Esophagus squamous epithelium (tissue), 5 donors: ENCODE results near the gene DNTTIP2. TPM values are rescaled to one million over a fixed set of nuclear protein-coding genes. Genes with fewer than 3 reads are reported as not detected.
"Not testable (repeated sequence)": the region's sequence is repeated elsewhere in the genome, so short reads cannot be mapped to it uniquely, and the experiment has no call there.

Experiments
- DNase-seq: peaks from one replicate; lab custom pipeline; 2025; lab: John Stamatoyannopoulos, UW
- H3K27ac ChIP-seq, 4 donors: fragments of 200-600 bp; sonication (generic); one replicate each; pipeline ENCODE4 v1.5.1; 2016 to 2019; ENCODE audit warnings: mild to moderate bottlenecking in 1 of 4
- H3K27me3 ChIP-seq, 4 donors: fragments of 200-600 bp; sonication (generic); 1 replicate in 3 of 4; 2 replicates in 1 of 4; pipeline versions ENCODE4 v1.5.1 to v1.6.0; 2017 to 2021; ENCODE audit warnings: antibody characterized with exemption in 1 of 4
- H3K36me3 ChIP-seq, 3 donors: fragments of 200-600 bp; sonication (generic); one replicate each; pipeline ENCODE4 v1.5.1; 2016 to 2019
- H3K4me1 ChIP-seq, 3 donors: fragments of 200-600 bp; sonication (generic); one replicate each; pipeline ENCODE4 v1.5.1; 2017 to 2019
- H3K4me3 ChIP-seq, 4 donors: fragments of 200-600 bp; sonication (generic); 1 replicate in 3 of 4; 2 replicates in 1 of 4; pipeline ENCODE4 v1.5.1; 2016 to 2019; ENCODE audit warnings: mild to moderate bottlenecking in 2 of 4, moderate library complexity in 1 of 4
- H3K9me3 ChIP-seq, 3 donors: fragments of 200-600 bp; sonication (generic); one replicate each; pipeline ENCODE4 v1.5.1; 2016 to 2019
- POLR2A ChIP-seq, 4 donors: fragments of 450-650 bp; IDR thresholded peaks; one replicate each; pipeline ENCODE4 v1.6.1; 2017; ENCODE audit warnings: antibody characterized with exemption in 4 of 4, mild to moderate bottlenecking in 4 of 4, moderate library complexity in 3 of 4
- WGBS, 2 donors: methylation state at CpG; one replicate each; pipeline ENCODE4 v1.1.5; 2018; 5-methylcytosine and 5-hydroxymethylcytosine counted together
- intact Hi-C: fragments of 100-400 bp; cut with DNase I; formaldehyde crosslinking; loops from one replicate; pipeline ENCODE4 v1.15.0; 2022
- total RNA-seq, 4 donors: library from RNA; depleted of rRNA; stranded (reverse); fragments of >200 nt; gene quantifications; one replicate each; pipeline ENCODE4 v1.1.0, GENCODE V29; 2016
- TF ChIP-seq, protein P1 (sequence below), 6 experiments: fragments of 450-650 bp in 4 of 6; fragments of 200-600 bp in 2 of 6; sonication (generic) in 2 of 6; IDR thresholded peaks; one replicate each; pipeline ENCODE4 v1.5.1; 2016 to 2019; ENCODE audit warnings: antibody characterized with exemption in 6 of 6, mild to moderate bottlenecking in 4 of 6, moderate library complexity in 4 of 6
- donor health status: DM: yes; HTN: yes; CAD: no.

Gene DNTTIP2
- total RNA-seq, 4 donors from 2014 or later: 20.8 to 42.2 (median 35.7) TPM

DNA sequence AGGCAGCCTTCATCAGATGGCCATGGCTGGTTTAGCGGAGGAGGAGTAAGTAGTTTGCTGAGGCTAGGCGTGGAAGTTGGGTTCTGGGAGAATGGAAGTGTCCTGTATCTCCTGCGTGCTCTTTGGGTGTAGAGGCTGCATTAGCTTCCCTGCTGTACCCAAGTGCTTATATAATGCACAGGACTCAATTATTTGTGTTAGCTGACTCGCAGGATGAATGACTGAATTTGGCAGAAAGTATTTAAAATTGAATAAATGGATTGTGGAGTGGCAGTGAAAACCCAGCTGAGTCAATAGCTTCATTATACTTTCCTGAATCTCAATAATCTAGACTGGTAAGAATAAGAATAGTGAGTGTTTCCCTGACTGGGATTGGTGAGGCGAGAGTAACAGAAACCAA is 13.8 kb downstream of the DNTTIP2 start:
- Histone ChIP-seq H3K27ac (no peak overlapping the region), H3K36me3 (peaks cover 11 to 33% (median 18%) of the 10 kb centered on the region in 3 donors), H3K9me3 (no peaks in the 10 kb centered on the region), H3K27me3 (no peaks in the 10 kb centered on the region), H3K4me1 (no peaks in the 10 kb centered on the region), H3K4me3 (no peak overlapping the region)
- TF ChIP-seq POLR2A (IDR thresholded peaks at IDR 0.05): no peak
- TF ChIP-seq, protein P1, sequence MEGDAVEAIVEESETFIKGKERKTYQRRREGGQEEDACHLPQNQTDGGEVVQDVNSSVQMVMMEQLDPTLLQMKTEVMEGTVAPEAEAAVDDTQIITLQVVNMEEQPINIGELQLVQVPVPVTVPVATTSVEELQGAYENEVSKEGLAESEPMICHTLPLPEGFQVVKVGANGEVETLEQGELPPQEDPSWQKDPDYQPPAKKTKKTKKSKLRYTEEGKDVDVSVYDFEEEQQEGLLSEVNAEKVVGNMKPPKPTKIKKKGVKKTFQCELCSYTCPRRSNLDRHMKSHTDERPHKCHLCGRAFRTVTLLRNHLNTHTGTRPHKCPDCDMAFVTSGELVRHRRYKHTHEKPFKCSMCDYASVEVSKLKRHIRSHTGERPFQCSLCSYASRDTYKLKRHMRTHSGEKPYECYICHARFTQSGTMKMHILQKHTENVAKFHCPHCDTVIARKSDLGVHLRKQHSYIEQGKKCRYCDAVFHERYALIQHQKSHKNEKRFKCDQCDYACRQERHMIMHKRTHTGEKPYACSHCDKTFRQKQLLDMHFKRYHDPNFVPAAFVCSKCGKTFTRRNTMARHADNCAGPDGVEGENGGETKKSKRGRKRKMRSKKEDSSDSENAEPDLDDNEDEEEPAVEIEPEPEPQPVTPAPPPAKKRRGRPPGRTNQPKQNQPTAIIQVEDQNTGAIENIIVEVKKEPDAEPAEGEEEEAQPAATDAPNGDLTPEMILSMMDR (IDR thresholded peaks at IDR 0.05): no peak
- no peak for DNase-seq
- intact Hi-C loops: no loop called here
- WGBS, 2 donors: 77 to 80% methylated on average over 5 of the region's 5 CpGs

DNA sequence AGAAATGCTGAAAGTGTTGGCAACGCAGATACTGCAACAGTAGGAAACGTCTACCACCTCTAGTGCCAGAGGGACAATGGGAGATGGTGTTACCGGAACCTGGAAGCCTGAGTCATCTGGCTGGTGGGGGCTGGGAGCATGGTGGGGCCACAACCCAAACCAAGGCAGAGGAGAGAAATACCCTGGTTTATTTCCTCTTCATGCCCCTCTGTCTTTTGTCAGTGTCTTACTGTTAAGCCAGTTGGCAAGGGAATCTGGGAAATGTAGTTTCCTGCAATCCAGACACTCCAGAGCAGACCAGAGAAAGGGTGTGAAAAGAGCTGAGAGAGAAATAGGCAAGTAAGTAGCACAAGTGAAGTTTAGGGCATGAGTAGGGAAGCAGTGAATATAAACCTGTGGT is 14.8 kb downstream of the DNTTIP2 start:
- intact Hi-C loops: no loop called here
- Histone ChIP-seq H3K9me3 (no peaks in the 10 kb centered on the region), H3K4me1 (no peaks in the 10 kb centered on the region), H3K27ac (no peak overlapping the region), H3K36me3 (peaks cover 1 to 22% (median 8%) of the 10 kb centered on the region in 3 donors), H3K4me3 (no peak overlapping the region), H3K27me3 (no peaks in the 10 kb centered on the region)
- WGBS, 2 donors: 59 to 82% methylated on average over 3 of the region's 3 CpGs
- no peak for TF ChIP-seq POLR2A (IDR thresholded peaks at IDR 0.05)
- TF ChIP-seq, protein P1 (IDR thresholded peaks at IDR 0.05): no peak
- DNase-seq: no peak

- WGBS, 2 donors: 59 to 68% methylated on average over 3 of the region's 3 CpGs
- H3K36me3 ChIP-seq, H3K4me1 ChIP-seq, H3K4me3 ChIP-seq, H3K9me3 ChIP-seq, H3K27ac ChIP-seq, H3K27me3 ChIP-seq, DNase-seq, intact Hi-C loops: not testable (repeated sequence)
Measured at GRCh38 chr1:93857653-93858052, 21.4 kb downstream of the DNTTIP2 start.

- H3K27ac ChIP-seq, H3K9me3 ChIP-seq, H3K4me3 ChIP-seq, intact Hi-C loops, H3K27me3 ChIP-seq, H3K36me3 ChIP-seq, H3K4me1 ChIP-seq, DNase-seq: not testable (repeated sequence)
- WGBS, 2 donors: 78 to 80% methylated on average over 2 to 3 of the region's 9 CpGs
Measured at GRCh38 chr1:93855983-93856382, 23.0 kb downstream of the DNTTIP2 start.

DNA sequence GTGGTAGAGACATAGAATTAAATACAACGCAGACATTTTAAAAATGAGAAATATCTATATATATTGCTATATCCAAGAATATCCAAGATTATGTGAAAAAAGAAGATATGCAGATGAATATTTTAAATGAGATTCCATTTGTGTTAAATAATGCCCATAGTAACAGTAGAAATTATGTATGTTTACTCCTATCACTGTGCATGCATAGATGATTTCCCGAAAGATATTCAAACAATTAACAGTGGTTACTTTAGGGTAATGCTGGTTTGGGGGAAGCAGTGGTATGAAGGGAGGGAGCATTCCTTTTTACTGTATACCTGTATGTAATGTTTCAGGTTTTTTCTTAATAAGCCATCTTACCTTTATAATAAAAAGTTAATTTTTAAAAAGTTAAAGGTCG is 25.1 kb downstream of the DNTTIP2 start:
- Histone ChIP-seq H3K27me3 (no peaks in the 10 kb centered on the region), H3K36me3 (no peaks in the 10 kb centered on the region), H3K27ac (no peak overlapping the region), H3K9me3 (no peaks in the 10 kb centered on the region), H3K4me3 (no peak overlapping the region), H3K4me1 (no peaks in the 10 kb centered on the region)
- DNase-seq: no peak
- 90 to 92% methylated on average over 3 of the region's 3 CpGs for WGBS, 2 donors
- TF ChIP-seq, protein P1 (IDR thresholded peaks at IDR 0.05): no peak
- no peak for TF ChIP-seq POLR2A (IDR thresholded peaks at IDR 0.05)
- intact Hi-C loops: no loop called here

GRCh38 chr1:93851878-93852277 is 27.1 kb downstream of the DNTTIP2 start:
- H3K27me3 ChIP-seq: no peaks in the 10 kb centered on the region
- DNase-seq: no peak
- peaks cover 0 to 9% (median 6%) of the 10 kb centered on the region in 3 donors for H3K4me1 ChIP-seq
- intact Hi-C loops: no loop called here
- WGBS, 2 donors: 73% methylated on average over 1 of the region's 1 CpG; no CpG with 5 or more reads in 1 of the 2 donors
- H3K4me3 ChIP-seq: no peak overlapping the region
- TF ChIP-seq, protein P1 (IDR thresholded peaks at IDR 0.05): no peak
- TF ChIP-seq POLR2A (IDR thresholded peaks at IDR 0.05): no peak
- no peaks in the 10 kb centered on the region for H3K9me3 ChIP-seq
- H3K36me3 ChIP-seq: no peaks in the 10 kb centered on the region
- no peak overlapping the region for H3K27ac ChIP-seq
